Stimulated activated CD4-positive, alpha-beta T cell treated with anti-CD3 and anti-CD28 coated beads, Interleukin-12 subunit alpha, Interleukin-12 subunit beta, amount 100 ng/mL, for 4 hours (primary cell): ENCODE measurements around the gene TAF1A.

Experiments used
- DNase-seq: peaks from one replicate; pipeline ENCODE4 v3.0.0-alpha.2; 2020

TAF1A gene

GRCh38 chr1:222594789-222595188 lies 5.1 kb upstream of the TAF1A start:
- no peak for DNase-seq

DNA sequence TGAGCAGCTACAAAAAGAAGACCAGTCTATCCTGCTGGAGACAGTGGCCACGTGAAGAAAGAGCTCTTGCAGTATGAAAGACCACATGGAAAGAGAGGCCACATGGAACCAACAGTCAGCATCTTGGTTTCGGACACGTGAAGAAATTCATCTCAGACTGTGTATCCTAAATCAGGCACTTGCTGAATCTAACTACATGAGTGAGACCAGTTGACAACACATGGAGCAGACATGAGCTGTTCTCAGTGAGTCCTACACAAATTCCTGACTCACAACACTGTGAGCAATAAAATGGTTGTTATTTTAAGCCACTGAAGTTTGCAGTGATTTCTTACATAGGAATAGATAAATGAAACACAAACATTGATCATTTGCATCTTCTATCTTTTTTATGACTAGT lies 2.4 kb upstream of the TAF1A start:
- DNase-seq: no peak

DNA sequence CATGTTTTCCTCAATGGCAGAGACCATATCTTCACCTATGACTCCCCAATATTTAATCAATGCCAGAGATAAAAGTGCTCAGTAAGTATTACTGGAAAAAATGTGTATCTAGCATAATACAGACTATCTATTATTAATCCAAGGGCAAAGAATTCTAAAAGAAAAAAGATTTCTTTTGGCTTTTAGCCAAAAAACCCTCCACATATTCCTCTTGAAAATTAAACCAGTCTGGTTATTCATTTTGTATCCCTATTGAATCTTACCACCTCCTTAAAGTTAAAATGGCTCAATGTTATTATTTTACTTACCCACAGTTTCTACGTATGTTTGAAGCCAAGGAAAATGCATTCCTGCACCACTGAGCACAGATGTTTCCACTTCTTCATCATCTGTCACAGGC lies 1.6 kb downstream of the TAF1A start:
- DNase-seq: no peak

- no peak for DNase-seq
These were observed 2.9 kb downstream of the TAF1A start for GRCh38 chr1:222586842-222587241.

DNA sequence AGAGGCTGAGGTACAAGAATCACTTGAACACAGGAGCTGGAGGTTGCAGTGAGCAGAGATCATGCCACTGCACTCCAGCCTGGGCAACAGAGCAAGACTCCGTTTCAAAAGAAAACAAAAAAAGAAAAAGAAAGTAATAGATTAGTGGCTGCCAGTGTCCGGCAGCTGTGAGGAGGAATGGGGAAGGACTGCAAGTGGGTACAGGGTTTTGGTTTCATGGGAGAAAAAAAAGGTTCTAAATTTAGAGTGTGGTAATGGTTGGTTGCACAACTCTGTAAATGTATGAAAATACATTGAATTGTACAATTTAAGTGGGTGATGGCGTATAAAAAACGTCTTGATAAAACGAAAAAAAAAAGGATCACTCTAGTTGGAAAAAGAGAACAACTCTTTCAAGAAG lies 6.7 kb downstream of the TAF1A start:
- no peak for DNase-seq

DNA sequence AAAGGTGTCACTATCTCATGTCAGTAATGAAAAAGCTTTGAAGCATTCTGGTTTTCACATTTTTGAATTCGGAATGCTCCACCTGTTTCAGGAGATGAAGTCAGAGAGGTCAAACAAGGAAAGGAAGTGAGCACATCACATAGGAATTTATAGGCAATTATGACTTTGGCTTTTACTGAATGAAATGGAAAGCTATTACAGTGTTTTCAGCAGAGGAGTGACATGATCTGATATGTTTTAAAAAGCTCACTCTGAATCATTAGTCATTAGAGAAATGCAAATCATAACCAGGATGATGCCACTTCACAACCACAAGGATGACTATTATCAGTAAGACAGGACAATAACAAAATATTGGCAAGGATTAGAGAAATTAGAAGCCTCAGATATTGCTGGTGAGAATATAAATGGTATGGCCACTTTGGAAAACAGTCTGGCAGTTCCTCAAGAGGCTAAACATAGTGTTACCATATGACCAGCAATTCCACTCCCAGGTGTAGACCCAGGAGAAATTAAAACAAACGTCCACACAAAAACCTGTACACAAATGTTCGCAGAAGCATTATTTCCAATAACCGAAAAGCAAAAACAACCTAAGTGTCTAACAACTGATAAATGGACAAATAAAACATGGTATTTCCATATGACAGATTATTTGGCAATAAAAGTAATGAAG lies 7.5 kb downstream of the TAF1A start:
- no peak for DNase-seq

DNA sequence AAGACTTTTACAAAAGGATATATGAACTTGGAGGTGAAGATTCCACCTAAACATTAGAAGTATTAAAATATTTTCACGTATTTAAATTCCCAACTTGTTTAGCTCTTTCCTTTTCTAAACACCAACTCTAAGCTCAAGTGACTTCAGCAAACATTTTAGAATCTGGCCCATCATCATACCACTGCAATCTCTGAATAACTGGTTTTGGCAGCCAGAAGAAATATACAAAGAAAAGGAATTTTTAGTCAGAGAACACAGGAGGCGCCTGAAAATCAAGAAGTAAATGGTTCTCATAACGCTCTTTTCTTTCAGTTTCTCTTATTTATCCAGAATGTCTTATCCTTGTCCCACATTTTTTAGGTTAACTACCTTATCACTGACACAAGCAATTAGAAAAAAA lies 10.4 kb downstream of the TAF1A start:
- DNase-seq: no peak

- DNase-seq: no peak
These were observed 18.9 kb downstream of the TAF1A start for GRCh38 chr1:222570837-222571236.

DNA sequence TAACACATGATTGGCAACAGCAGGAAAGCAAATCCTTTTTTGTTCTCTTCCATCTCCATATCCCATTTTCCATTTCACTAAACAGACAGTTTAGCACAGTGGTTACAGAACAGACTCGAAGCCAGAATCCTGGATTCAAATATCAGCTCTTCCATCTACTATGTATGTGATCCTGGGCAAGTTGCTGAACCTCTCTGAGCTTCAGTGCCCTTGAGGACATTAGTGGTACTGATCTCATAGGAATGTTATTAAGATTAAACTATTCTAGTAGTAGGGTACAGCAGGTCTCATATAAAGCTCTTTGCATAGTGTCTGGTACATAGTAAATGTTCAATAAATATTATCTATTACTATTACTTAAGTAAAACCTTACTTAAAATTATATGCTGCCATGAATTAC lies 28.1 kb downstream of the TAF1A start:
- DNase-seq: no peak

DNA sequence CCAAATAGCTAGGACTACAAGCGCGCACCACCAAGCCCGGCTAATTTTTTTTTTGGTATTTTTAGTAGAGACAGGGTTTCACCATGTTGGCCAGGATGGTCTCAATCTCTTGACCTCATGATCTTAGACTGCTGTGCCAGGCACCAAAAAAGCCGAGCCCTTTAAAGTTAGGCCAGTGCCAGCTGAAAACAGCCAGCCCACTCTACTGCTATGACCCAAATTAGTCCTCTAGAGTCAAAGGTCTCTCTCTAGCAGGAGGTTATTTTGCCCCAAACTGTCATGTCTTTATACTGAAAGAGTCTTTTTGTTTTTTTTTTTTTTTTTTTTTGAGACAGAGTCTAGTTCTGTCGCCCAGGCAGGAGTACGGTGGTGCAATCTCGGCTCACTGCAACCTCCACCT lies 32.2 kb downstream of the TAF1A start:
- DNase-seq: no peak

- DNase-seq: no peak
These were observed 32.6 kb downstream of the TAF1A start for GRCh38 chr1:222557148-222557547.

DNA sequence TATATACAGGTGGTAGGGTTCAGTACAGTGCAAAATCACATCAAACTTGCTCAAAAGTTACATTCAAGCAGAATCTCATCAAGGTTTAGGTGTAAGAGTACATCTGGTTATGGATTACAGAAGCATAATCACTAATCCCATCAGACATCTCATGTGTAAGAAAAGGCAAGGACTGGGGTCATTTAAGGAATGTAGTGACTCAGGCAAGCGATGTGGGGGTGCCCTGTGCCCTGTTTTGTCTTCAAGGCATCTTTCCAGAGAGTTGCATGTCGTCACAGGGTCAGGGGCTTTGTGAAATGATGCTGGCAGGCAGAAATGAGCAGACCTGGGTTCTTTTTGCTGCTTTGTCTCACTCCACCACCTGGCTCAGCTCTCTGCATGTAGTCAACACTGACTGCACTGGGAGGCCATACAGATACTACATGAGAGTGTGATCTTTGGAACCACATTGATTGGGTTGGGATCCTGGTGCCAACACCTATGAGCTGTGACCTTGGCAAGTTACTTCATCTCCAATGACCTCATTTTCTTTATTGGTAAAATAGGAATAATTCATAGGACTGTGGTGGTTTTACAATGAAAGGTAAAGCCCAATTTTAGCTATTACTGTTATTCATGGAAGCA lies 33.6 kb downstream of the TAF1A start:
- DNase-seq: no peak

GRCh38 chr1:222554177-222554576 lies 35.6 kb downstream of the TAF1A start:
- no peak for DNase-seq

GRCh38 chr1:222552882-222553281 lies 36.9 kb downstream of the TAF1A start:
- DNase-seq: no peak

DNA sequence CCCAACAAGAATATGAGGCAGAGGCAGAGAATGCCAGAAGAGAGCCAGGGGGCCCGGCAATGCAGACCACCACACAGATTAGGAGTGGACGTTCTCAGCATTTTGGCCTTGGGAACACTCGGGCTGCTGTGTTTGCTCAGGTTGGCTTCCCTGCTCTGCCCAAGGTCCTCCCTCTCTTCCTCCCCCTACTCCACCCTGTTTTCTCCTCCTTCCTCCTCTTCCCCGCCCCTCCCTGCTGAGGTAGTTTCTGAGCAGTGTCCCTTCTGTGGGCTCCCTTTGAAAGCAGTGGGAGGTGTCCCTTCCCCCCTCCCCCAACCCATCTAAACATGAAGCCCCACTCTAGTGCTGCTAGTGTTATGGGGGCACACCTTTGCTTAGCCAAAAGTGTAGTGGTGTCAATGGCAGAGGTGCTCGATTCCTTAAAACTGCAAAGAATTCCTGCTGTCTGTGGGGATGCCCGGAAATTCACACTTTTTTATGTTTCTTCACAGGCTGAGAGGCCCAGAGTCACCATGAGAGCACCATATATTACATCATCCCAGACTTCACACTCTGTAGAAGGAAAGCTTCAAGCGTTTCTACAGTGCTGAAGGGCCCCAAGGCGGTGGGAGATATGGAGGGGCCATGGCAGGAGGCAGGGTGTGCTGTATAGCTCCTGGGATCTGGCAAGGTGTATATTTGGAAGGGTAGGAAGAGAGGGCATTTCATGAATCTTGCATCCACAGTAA lies 41.6 kb downstream of the TAF1A start, which contains the start of gene HHIPL2:
Gene HHIPL2, minus strand, starts transcription at position 161 of the 728 bp plus-strand sequence. Its CDS starts 60 bp downstream, at position 101.
- no peak for DNase-seq

- no peak for DNase-seq
These were observed 42.5 kb downstream of the TAF1A start for GRCh38 chr1:222547260-222547614.

GRCh38 chr1:222546548-222547259 lies 43.0 kb downstream of the TAF1A start:
- DNase-seq: no peak

- no peak for DNase-seq
These were observed 43.6 kb downstream of the TAF1A start for GRCh38 chr1:222546091-222546490.

- no peak for DNase-seq
These were observed 45.9 kb downstream of the TAF1A start for GRCh38 chr1:222543817-222544216.

- DNase-seq: no peak
These were observed 49.1 kb downstream of the TAF1A start for GRCh38 chr1:222540598-222540995.

DNA sequence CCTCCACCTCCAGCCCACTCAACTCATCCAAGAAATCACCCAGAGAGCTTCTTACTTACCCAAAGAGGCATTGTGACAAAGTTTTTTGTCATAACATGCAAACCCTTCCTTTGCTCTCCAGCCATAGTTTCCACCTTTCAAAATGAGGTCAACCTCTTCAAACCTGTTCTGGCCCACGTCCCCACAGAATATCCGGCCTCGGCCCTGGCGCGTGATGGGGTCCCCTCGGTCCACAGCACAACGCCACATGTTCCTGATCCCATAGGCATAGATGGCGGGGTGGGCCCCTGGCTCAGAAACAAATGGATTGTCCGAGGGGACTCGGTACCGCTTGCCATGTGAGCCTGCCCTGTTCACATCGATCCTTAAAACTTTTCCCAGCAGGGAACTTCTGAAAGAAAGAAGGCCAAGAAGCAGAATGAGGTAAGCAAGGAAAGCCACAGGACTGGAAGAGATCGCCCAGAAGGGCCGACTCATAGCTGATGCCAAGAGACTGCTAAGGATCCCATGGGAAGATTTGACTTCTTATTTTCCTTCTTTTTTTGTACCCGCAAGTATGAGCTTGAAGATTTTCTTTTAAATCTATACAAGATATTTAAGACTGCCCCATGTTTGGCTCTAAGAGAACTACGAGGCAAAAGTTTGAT lies 49.7 kb downstream of the TAF1A start:
- no peak for DNase-seq

- DNase-seq: no peak
These were observed 54.3 kb downstream of the TAF1A start for GRCh38 chr1:222535455-222535854.

DNA sequence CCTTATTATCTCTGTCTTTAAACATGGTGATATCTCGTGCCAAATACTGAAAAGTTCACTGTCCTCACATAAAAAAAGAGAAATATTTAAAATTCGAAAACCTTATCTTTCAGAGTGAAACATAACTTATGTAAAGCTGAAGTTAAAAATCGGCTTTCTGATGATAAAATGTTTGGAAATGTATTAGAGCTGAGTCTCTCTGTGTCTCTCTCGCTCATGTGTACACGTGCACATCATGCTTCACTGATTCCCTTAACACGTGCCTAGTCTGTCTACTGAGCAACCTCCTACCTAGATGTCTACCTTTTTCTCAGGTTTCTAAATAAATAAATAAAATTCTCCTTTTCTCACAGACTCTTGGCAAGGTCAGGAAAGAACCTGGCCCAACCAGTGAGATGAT lies 58.9 kb downstream of the TAF1A start:
- DNase-seq: no peak
